HTERT RPE-1 (cell line): ENCODE results near the gene EGR2.
"Not testable (repeated sequence)": the region's sequence is repeated elsewhere in the genome, so short reads cannot be mapped to it uniquely, and the experiment has no call there.

ENCODE experiments used
- in situ Hi-C: fragments of 300-500 bp; cut with MboI; formaldehyde crosslinking; loops from 4 replicates; pipeline ENCODE4 v1.14.3; 2020; ENCODE audit warnings: low sequenced_read_pairs

Gene EGR2

DNA sequence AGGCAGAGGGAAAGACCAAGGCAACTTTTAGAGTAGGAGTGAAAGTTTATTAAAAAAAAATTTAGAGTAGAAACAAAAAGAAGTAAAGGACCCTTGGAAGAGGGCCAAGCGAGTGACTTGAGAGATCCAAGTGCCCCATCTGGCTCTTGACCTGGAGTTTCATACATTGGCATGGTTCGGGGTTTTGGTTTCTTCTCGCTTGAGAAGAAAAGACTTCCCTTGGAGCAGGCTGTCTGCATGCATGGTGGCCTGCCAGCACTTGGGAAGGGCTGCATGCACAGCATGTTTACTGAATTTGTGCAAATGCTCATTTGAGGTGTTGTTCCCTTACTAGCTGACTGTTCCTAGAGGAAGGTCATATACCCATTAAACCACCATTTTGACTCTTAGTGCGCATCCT, 20.4 kb downstream of the EGR2 start:
- in situ Hi-C loops, result no loop called here

DNA sequence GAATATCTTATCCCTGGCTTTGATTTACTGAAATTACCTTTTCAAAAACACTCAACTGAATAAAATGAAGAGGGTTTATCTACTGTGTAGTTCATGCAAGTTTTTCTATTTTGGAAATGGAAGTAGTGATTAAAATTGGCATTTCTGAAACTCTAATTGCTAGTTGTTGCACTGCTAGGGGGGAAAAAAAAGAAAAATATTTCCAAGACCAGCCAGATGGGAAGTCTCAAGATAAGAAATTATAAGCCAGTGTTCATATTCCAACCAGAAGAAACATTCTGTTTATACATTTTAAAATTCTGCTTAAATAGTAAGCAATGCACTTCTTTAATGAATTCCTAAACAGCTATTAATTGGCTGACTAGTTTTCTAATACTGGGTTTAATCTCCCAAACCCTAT, 21.1 kb downstream of the EGR2 start:
- in situ Hi-C loops, result no loop called here

- in situ Hi-C loops, result no loop called here
Observed at GRCh38 chr10:62794306-62794705, 21.9 kb downstream of the EGR2 start.

- in situ Hi-C loops, result no loop called here
Observed at GRCh38 chr10:62792261-62792660, 23.9 kb downstream of the EGR2 start.

DNA sequence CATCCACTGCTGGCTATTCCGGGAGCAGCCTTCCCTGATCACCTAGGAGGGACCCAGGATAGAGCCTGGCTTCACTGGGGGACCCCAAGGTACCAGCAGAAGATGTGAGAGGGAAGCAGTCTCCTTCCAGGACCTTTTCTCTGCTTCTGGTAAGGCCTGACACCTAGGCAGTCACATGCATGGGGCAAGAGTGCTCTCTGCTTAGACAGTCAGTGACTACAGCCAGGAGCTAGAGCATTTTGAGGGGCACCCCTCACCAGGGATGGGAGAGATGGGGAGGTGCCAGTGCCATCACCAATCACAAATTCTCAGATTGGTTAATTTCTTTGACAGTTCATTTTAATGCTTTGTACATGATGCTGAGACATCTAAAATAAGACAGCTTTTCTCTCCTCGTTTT, 25.6 kb downstream of the EGR2 start:
- in situ Hi-C loops, result no loop called here

DNA sequence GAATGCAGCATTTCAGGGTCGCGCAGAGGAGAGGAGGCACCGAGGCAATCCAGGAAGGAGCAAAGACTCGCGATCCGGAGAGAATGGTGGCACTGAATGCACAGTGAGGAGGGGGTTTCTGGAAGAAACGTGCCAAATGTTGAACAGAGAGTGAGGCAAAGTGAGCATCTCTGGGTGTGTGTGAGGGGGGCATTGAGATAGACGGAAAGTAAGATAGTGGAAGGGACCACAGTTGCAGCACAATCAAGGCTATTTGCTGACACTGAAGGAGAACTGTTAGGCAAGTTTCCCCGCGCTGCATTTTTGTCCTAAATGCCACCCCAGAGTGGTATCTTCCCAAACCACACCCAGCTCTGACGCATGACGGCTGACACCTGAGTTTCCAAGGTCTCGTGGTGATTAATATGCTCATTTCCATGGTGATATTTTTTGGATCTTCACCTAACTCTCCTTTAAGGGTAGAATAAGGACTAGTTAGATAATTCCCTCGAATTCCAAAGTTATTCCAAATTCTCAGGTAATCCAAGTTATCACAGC, 26.1 kb downstream of the EGR2 start:
- in situ Hi-C loops, result no loop called here

DNA sequence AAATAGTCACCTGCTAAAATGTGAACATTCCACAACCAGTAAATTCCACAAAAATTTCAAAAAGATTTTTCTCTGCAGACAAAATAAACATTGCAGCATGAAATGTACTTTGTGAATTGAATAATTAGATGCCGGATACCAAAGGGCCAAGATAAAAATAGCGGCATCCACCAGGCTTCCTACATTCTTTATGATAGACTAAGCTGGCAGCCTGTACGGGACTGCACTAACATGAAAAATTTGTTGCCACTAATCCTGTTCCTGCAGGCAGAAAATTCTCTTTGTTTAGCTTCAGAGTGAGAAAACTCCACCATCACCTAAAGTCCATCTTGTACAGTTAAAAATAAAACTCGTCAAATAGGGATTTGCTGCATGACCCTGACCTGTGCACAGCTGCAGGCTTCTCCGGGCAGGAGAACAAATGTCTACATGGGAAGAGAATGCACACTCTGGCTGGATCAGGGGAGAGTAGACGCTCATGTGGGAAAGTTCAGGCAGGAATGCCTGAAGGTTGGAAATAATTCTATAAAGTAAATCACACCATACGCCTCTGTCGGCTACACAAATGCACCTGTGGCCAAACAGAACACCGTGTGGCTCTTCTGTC, 27.2 kb downstream of the EGR2 start:
- in situ Hi-C loops, result no loop called here

- in situ Hi-C loops, result not testable (repeated sequence)
Observed at GRCh38 chr10:62788285-62788684, 27.9 kb downstream of the EGR2 start.

DNA sequence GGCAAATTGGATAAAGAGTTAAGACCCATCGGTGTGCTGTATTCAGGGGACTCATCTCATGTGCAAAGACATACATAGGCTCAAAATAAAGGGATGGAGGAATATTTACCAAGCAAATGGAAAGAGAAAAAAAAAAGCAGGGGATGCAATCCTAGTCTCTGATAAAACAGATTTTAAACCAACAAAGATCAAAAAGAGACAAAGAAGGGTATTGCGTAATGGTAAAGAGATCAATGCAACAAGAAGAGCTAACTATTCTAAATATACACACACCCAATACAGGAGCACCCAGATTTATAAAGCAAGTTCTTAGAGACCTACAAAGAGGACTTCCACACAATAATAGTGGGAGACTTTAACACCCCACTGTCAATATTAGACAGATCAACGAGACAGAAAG, 31.6 kb downstream of the EGR2 start:
- in situ Hi-C loops, result not testable (repeated sequence)

DNA sequence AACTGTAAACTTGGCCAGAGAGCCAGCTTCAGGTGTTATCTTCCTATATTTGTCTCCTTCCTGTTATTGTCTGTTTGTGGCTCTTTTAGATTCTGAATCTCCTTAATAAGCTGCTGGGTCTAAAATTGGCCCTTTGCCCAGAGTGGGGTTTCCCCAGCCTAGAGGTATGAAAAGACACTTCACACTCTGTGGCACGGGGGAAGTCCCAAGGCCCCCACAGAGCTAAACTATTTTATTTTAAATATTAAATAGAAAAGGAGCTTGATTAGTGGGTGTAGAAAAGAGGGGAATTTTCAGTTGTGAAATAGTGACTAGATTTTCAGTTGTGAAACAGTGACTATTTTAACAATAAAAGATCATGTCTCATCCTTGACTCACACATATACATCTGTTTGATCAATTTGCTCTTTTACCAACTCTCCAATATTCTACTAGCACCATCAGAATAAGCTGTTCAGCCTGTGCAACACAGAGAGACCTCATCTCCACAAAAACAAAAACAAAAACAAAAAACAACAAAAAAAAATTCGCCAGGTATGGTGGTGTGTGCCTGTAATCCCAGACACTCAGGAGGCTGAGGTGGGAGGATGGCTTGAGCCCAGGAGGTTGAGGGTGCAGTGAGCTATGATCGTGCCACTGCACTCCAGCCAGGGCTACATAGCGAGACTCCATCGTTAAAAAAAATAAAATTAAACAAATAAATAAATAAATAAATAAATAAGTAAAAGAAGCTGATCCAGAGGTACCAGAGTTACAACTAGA, 36.5 kb downstream of the EGR2 start:
- in situ Hi-C loops, result no loop called here

- in situ Hi-C loops, result no loop called here
Observed at GRCh38 chr10:62778125-62778524, 38.0 kb downstream of the EGR2 start.

DNA sequence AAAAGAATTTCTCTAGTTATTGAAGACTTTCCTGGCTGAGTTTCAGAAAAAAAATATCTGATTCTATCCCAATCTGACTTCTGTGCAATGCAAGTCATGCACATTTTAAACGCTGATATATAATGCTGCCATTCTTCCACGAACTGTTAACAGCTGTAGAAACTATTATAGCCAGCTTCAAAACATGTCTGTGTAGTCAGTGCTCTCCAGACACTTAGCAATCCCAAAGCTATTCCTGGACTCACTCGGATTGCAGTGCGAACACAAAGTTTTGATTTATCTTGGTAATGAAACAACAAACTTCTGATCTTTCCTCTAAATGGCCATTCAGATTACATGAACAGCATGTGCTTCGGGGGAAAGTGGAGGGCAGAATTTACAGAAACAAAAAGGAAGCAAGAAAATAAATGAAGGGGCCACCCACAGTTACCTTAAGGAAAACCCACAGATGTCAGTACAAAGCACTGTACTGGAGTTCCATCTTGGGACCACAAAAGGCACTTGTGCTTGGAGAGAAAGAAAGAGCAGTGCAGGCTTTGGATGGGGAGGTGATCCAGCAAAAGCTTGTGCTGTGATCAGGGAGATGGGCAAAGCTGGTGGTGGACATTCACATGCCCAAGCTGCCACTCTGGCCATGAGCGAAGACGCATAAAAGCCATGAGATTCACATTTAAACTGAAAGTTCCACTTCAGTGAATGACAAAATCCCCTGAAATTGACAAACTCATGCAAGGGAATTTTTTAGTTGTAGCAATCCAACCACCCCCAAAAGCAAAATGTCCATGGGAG, 43.8 kb downstream of the EGR2 start:
- in situ Hi-C loops, result no loop called here

DNA sequence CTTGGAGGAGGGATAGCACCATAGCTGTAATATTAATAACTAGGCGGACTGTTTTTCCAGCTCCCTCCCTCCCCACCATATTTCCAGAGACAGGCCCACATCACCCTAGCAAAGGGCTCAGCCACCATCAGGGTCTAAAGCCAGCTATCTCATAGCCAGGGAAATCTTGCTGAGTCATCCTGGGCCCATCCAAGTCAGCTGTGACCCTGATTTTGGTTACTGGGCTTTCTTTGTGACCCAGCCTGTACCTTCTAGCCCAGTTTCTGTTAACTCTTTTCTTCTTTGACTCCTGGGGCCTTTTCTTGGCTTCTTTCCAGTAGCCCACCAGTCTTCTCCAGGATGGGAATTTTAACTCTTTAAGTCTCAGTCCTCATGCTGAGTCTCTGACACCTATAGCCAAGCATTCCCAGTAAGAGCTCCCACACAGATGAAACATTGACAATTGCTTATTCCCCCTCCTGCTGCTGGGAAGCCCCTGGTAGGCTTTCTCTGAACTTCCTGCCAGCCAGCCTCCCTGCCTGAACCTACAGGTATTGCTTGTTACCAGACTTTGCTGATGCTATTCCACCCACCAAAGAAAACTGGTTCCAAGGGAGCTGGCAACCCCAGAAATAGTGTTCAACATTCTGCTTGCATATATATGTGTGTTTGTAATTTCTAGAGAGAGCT, 46.5 kb downstream of the EGR2 start:
- in situ Hi-C loops, result no loop called here

DNA sequence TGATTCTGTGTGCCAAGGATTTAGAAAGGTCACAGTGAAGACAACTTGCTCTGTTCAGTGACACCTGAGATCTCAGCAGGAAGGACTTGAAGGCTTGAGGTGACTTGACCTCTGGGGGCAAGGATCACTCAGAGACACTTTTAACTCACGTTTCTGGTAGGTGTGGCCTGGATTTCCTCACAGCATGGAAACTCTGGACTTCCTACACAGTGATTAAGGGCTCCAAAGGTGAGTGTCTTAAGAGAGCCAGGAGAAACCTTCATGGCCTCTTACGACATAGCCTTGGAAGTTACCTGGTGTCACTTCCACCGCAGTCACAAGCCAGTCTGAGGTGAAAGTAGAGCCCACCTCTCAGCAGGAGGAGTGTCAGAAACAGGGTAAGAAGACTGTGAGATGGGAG, 49.8 kb downstream of the EGR2 start:
- in situ Hi-C loops, result no loop called here

DNA sequence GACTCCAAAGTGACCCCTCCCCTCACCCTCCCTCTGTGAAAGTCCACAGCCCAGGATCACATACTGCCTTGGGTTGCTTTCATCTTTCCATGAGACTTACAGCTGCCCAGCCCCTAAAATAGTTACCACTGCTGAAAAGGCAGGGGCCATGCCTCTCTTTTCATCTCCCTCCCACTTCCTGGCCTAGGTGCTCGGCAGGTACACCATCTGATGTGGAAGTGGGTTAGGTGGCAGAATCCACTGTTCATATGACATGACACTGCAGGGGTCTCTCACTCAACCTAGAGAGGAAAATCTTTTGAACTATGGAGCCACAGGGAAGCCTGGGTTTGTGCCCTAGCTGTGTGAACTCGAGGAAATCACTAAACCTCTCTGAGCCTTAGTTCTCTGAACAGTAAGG, 50.4 kb downstream of the EGR2 start:
- in situ Hi-C loops, result no loop called here

GRCh38 chr10:62764011-62764410, 52.2 kb downstream of the EGR2 start:
- in situ Hi-C loops, result no loop called here

GRCh38 chr10:62763155-62763554, 53.0 kb downstream of the EGR2 start:
- in situ Hi-C loops, result no loop called here
